HG02938 (cell line): ENCODE data around the gene SLC44A5.
"Not testable (repeated sequence)": the region's sequence is repeated elsewhere in the genome, so short reads cannot be mapped to it uniquely, and the experiment has no call there.

Source experiments
- ATAC-seq: cut with Tn5 transposase; IDR thresholded peaks from one replicate; pipeline ENCODE4 v1.9.1; 2021; ENCODE audit warnings: mild to moderate bottlenecking, moderate library complexity; ENCODE audit not compliant: unreplicated experiment

SLC44A5 gene

GRCh38 chr1:75469586-75470173 lies 141.2 kb downstream of the SLC44A5 start:
- ATAC-seq, result no peak

- ATAC-seq, result no peak
These were observed 149.0 kb downstream of the SLC44A5 start for GRCh38 chr1:75461808-75462325.

DNA sequence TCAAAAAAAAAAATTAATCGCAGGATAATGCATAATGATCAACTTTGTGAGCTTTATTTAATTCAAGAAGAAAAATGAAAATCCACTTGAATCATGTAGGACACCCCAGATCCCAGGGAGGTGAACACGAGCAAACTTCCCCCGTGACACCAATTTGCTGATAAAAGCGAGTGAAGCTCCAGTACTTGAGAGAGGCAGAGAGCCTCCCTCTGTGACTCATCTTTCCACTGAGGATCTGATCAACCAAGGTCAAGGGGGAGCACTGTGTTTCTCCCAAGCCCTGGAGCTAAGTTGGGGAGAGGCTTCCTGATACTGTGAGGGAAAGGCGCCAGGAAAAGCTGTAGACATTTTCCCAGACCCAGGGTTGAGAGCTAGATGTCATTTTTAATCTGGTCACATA lies 160.9 kb downstream of the SLC44A5 start:
- ATAC-seq, result no peak

- no peak for ATAC-seq
These were observed 166.7 kb downstream of the SLC44A5 start for GRCh38 chr1:75444220-75444619.

- ATAC-seq, result no peak
These were observed 170.6 kb downstream of the SLC44A5 start for GRCh38 chr1:75440274-75440673.

GRCh38 chr1:75438355-75438754 lies 172.6 kb downstream of the SLC44A5 start:
- ATAC-seq, result no peak

DNA sequence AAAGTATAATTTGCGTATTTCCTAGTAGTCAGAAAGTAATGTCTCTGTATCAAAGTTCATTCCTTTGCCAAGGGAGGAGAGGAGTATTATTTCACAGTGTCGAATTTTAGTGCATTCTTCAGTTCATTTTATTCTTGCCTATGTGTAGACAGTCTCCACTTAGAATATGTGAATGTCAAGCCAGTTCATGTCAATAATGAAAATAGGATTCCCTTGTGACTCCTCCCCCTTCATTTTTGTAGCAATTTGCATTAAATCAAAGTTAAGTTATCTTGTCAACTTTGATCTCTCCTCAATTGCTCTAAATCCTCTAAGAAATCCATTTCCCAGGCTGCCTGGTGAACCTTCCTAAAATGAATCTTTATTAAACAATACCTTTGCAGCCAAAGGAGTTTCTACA lies 179.1 kb downstream of the SLC44A5 start:
- no peak for ATAC-seq

DNA sequence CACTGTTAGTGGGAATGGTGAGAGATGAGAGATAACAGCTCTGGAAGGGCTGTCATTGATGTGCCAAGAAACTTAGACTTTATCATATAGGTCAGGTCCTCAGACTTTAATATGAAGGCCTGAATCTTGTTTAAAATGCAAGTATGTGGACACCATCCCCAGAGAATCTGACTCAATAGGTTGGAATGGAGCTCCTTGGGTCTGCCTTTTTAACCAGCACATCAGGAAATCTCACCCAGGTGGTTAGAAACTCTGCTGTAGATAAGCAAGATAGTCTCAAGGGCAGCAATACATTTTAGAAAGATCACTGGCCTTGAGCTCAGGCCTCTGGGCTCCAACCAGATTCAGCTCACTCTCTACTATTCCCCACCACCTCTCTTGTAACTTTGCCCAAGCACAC lies 180.4 kb downstream of the SLC44A5 start:
- ATAC-seq, result no peak

DNA sequence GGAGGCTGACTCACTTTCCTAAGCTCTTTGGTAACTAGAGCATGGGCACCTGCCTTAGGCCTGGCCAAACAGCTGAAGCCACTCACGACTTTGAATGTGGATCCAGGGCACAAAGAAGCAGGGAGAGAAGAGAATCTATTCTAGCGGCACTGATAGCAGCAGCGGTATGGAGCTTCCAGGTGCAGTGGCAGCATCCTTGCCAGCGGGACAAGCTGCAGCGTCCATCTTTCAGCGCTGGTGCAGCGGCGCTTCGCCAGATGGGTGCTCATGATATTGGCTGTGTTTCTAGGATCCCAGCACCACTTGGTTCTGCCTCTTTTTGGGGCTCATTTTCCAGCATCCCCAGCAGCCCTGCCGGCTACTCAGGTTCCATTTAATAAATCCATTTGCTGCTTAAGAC lies 184.2 kb downstream of the SLC44A5 start:
- ATAC-seq, result no peak

DNA sequence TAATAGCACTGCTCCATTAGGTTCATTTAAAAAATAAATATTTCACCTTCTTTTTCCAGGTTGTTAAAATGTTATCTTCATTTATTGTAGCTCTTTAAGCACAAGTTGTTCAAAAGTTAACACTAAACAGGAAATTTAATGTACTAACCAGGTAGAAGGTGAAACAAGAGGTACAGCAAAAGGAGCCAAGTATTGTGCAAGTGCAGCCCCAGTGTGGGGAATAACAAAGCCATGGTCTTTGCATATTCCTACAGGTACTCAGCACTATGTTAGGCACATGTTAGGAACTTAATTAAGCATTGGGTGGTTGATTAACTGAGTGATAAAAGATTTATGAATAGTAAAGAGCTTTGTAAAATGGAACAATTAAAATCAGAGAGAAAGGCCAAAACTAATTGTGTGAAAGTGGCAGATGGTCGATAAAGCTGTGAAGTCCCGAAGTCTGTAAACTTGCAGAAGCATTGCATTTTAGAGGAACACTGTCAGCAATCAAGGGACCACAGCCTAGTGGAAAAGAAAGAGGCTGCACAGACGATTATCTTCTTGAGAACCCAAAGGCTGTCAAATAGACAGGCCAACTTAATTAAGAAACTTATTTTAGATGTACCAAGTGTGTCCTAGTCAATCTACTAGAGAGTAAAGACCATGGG lies 185.8 kb downstream of the SLC44A5 start:
- no peak for ATAC-seq

- no peak for ATAC-seq
These were observed 187.3 kb downstream of the SLC44A5 start for GRCh38 chr1:75423616-75424015.

GRCh38 chr1:75423136-75423535 lies 187.8 kb downstream of the SLC44A5 start:
- ATAC-seq, result no peak

GRCh38 chr1:75421371-75421770 lies 189.5 kb downstream of the SLC44A5 start:
- ATAC-seq, result no peak

DNA sequence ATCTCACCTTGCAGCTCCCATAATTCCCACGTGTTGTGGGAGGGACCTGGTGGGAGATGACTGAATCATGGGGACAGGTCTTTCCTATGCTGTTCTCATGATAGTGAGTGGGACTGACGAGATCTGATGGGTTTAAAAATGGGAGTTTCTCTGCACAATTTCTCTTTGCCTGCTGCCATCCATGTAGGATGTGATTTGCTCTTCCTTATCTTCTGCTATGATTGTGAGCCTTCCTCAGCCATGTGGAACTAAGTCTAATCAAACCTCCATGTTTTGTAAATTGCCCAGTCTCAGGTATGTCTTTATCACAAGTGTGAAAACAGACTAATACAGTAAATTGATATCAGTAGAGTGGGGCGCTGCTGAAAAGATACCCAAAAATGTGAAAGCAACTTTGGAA lies 195.7 kb downstream of the SLC44A5 start:
- ATAC-seq, result no peak

DNA sequence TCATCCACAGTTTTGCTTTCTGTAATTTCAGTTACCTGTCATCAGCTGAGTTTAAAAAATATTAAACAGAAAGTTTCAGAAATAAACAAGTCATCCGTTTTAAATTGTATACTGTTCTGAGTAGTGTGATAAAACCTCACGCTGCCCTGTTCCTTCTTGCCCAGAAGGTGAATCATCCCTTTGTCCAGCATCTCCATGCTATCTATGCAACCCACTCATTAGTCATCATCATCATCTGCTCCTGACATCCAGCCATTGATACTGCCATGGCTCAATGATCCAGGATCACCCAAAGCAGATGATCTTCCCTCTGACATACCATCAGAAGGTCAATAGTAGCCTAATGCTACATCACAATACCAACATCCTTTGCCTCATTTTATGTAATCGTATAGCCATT lies 198.3 kb downstream of the SLC44A5 start:
- ATAC-seq, result no peak

GRCh38 chr1:75404681-75405080 lies 206.2 kb downstream of the SLC44A5 start:
- not testable (repeated sequence) for ATAC-seq

GRCh38 chr1:75403147-75403646 lies 207.7 kb downstream of the SLC44A5 start:
- not testable (repeated sequence) for ATAC-seq

DNA sequence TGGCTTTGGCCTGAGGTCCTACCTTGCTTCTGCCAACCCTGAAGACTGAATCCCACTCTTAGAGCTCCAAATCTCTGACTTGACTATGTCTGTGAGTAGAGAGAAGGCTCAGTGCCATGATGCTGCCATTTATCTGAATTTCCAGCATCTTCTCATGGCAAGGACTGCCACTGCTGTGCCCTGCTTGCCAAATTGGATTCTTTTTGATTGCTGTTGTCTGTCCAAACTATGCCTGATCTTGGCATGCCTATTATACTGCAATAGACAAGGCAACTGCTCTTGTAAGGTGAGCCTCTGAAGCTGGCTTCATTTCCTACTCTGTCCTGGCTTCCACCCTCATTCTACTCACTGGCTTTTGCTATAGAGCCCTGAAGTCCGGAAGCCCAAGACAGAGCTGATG lies 210.2 kb downstream of the SLC44A5 start:
- no peak for ATAC-seq

DNA sequence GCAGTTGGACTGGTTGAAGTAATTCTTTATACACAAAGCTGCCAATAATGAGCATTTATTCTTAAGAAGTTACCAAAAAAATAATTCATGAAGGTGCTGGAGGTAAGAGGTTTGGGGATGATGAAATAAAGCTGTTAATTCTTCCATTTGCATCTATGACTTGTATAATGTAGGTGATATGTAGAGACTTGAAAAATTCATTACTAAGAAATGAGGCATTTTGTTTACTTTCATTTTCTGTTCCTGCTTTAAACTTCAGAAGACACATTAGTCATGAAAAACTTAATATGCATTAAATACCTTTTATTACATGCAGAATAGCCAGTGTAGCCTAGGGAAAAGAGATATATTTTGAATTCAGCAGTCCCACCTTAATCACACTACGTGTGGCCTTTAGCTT lies 214.2 kb downstream of the SLC44A5 start:
- no peak for ATAC-seq

DNA sequence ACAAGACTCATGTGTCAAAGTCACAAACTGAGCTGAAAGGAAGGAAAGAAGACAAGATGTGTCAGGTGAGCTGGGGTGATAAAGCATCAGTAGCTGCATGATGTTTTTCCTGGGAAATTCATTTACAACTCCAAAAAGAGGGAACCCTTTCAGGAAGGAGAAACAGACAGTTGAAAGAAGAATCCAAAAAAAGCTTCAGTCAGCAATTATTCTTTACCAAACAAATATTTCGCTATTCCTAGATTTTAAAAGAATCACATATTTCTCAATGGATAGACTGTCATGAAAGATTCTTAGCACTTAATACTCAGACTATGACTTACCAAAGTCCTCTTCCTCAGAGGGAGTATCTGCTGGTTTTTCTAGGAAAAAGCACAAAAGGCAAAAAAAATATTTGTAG lies 214.7 kb downstream of the SLC44A5 start:
- ATAC-seq, result no peak

- ATAC-seq, result no peak
These were observed 216.4 kb downstream of the SLC44A5 start for GRCh38 chr1:75394386-75395139.

DNA sequence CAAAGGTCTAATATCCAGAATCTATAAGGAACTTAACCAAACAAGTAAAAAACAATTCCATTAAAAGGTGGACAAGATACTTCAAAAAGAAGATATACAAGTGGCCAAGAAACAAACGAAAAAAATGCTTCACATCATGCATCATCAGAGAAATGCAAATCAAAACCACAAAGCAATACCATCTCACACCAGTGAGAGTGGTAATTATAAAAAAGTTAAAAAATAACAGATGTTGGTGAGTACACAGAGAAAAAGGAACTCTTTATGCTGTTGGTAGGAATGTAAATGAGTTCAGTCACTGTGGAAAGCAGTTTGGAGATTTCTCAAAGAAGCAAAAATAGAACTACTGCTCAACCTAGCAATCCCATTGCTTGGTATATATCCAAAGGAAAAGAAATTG lies 218.6 kb downstream of the SLC44A5 start:
- peak; percentile 94 for ATAC-seq
